Esophagus muscularis mucosa (tissue), 4 donors: ENCODE measurements around the gene ADGRA1.

Source experiments
- EP300 ChIP-seq: sonication (generic); formaldehyde crosslinking; IDR thresholded peaks from one replicate; pipeline ENCODE4 v1.6.1; 2017; ENCODE audit warnings: antibody characterized with exemption
- POLR2A ChIP-seq: fragments of 450-650 bp; IDR thresholded peaks from one replicate; pipeline ENCODE4 v1.6.1; 2017; ENCODE audit warnings: antibody characterized with exemption, moderate library complexity, mild to moderate bottlenecking, low read depth
- POLR2AphosphoS5 ChIP-seq, 2 donors: sonication (generic); formaldehyde crosslinking; IDR thresholded peaks; one replicate each; pipeline ENCODE4 v1.6.1; 2017; ENCODE audit warnings: antibody characterized with exemption in 2 of 2
- TF ChIP-seq, protein P1 (sequence below), 3 experiments: fragments of 200-600 bp in 2 of 3; fragments of 450-650 bp in 1 of 3; sonication (generic) in 2 of 3; IDR thresholded peaks; one replicate each; pipeline ENCODE4 v1.5.1; 2017 to 2019; ENCODE audit warnings: antibody characterized with exemption in 3 of 3, mild to moderate bottlenecking in 2 of 3, moderate library complexity in 1 of 3

DNA sequence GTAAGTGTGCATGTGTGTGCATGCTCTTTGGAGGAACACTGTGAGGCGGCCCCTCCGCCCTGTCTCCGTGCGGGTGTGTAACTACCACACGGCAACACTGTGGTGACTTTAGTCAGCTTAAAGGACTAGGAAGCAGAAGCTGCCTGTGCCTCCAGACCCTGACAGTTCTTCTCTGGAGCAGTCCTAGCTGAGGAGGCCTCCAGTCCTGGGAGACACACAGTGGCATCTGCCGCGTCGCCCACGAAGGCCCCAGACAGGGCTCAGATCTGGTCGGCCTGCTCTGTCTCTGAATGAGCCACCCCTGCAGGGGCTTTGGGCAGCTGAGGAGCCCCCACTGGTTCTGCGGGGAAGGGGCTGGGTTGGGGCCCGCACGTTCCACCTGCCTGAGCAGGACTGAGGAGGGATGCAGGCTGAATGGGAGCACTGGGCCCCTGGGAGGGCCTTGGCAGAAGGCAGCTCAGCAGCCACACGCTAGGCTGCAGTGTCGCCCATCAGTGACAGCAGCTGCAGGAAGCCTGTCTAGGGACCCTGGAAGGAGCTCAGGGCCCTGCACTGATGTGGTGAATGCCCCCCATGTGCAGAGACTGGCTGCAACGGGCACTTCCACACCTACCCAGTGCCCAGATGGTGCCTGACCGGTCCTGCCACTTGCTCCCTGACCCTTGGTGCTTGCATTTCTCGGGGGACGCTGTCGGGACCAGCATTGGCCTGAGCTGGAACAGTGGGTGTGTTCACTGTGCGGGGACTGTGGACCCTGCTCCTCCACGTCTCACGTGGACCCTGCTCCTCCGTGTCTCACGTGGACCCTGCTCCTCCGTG lies 45.0 kb downstream of the ADGRA1 start:
- no peak for TF ChIP-seq POLR2AphosphoS5 (IDR thresholded peaks at IDR 0.05)
- TF ChIP-seq, protein P1, sequence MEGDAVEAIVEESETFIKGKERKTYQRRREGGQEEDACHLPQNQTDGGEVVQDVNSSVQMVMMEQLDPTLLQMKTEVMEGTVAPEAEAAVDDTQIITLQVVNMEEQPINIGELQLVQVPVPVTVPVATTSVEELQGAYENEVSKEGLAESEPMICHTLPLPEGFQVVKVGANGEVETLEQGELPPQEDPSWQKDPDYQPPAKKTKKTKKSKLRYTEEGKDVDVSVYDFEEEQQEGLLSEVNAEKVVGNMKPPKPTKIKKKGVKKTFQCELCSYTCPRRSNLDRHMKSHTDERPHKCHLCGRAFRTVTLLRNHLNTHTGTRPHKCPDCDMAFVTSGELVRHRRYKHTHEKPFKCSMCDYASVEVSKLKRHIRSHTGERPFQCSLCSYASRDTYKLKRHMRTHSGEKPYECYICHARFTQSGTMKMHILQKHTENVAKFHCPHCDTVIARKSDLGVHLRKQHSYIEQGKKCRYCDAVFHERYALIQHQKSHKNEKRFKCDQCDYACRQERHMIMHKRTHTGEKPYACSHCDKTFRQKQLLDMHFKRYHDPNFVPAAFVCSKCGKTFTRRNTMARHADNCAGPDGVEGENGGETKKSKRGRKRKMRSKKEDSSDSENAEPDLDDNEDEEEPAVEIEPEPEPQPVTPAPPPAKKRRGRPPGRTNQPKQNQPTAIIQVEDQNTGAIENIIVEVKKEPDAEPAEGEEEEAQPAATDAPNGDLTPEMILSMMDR (IDR thresholded peaks at IDR 0.05) = no peak
- no peak for TF ChIP-seq POLR2A
- TF ChIP-seq EP300 = no peak
